Hematopoietic multipotent progenitor cell (in vitro differentiated cells): Measurements from ENCODE around the gene FCF1. TPM values are rescaled to one million over a fixed set of nuclear protein-coding genes. Genes with fewer than 3 reads are reported as not detected.

Experiments
- DNase-seq, 3 donors: peaks; one replicate each; pipeline ENCODE4 v3.0.0-alpha.2; 2011 to 2015; ENCODE audit warnings: low read depth in 2 of 3, low spot score in 2 of 3
- total RNA-seq: library from RNA; depleted of rRNA; stranded (reverse); fragments of >200 nt; gene quantifications from one replicate; pipeline ENCODE4 v1.2.3, GENCODE V29; 2012

Gene FCF1
- 13.7 TPM for total RNA-seq

- DNase-seq, result peak; percentile 65 to 95 (median 91)
Measured at GRCh38 chr14:74712499-74713394, at the start of gene FCF1, which contains the start of gene AREL1. Gene FCF1, plus strand, starts transcription at chr14:74713144. Its CDS starts 54 bp downstream, at chr14:74713198. Gene AREL1, minus strand, starts transcription at chr14:74713080. Its CDS starts 27,465 bp downstream, at chr14:74685615.

- no peak for DNase-seq
Measured at GRCh38 chr14:74663884-74664283, 49.1 kb upstream of the FCF1 start.

- no peak for DNase-seq
Measured at GRCh38 chr14:74664717-74665116, 48.2 kb upstream of the FCF1 start.

GRCh38 chr14:74667758-74668157 lies 45.2 kb upstream of the FCF1 start:
- no peak for DNase-seq

GRCh38 chr14:74669256-74669655 lies 43.7 kb upstream of the FCF1 start:
- DNase-seq, result no peak

GRCh38 chr14:74669846-74670245 lies 43.1 kb upstream of the FCF1 start:
- no peak for DNase-seq

- no peak for DNase-seq
Measured at GRCh38 chr14:74670726-74671411, 42.1 kb upstream of the FCF1 start.

GRCh38 chr14:74671789-74672188 lies 41.2 kb upstream of the FCF1 start:
- no peak for DNase-seq

GRCh38 chr14:74673768-74674167 lies 39.2 kb upstream of the FCF1 start:
- no peak for DNase-seq

GRCh38 chr14:74675219-74675618 lies 37.7 kb upstream of the FCF1 start:
- DNase-seq, result no peak

GRCh38 chr14:74682169-74682952 lies 30.6 kb upstream of the FCF1 start:
- no peak for DNase-seq

- DNase-seq, result peak in 1 of 3 donors; percentile 5
Measured at GRCh38 chr14:74683406-74683805, 29.5 kb upstream of the FCF1 start.

GRCh38 chr14:74684434-74684833 lies 28.5 kb upstream of the FCF1 start:
- peak in 2 of 3 donors; percentile 58 to 76 for DNase-seq

- no peak for DNase-seq
Measured at GRCh38 chr14:74685056-74685455, 27.9 kb upstream of the FCF1 start.

GRCh38 chr14:74685921-74686678 lies 26.8 kb upstream of the FCF1 start:
- no peak for DNase-seq

- no peak for DNase-seq
Measured at GRCh38 chr14:74691456-74691855, 21.5 kb upstream of the FCF1 start.

- DNase-seq, result no peak
Measured at GRCh38 chr14:74693191-74693590, 19.8 kb upstream of the FCF1 start.

- peak in 1 of 3 donors; percentile 16 for DNase-seq
Measured at GRCh38 chr14:74695406-74695805, 17.5 kb upstream of the FCF1 start.

GRCh38 chr14:74697011-74697410 lies 15.9 kb upstream of the FCF1 start:
- no peak for DNase-seq

- DNase-seq, result no peak
Measured at GRCh38 chr14:74697543-74697942, 15.4 kb upstream of the FCF1 start.
